Measurements from ENCODE around the gene PXN.
A peak's percentile ranks its signal among the peaks of the same experiment; 100 is the strongest.

Gene PXN

DNA sequence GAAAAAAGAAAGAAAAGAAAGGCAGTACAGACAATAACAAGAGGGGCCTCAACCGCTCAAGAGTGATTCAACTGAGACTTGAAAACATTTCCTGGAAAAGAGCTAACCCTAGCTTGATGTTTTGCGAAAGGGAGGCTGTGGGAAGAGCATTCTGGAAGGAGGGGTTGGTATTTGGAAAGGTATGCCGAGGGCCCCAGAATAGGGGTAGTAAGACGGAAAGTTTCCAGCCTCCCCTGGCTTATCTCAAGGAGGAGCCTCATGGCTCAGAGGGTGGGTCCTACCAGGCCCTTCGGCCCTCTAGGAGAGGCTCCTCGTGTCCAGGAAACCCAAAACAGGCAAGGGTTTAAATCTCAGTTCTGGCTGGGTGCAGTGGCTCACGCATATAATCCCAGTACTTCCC lies 17.8 kb upstream of the PXN start:
- Histone ChIP-seq H3K4me1 (ENCODE audit: control insufficient read depth, insufficient read depth, low read length) (no peaks in the 10 kb centered on the region), H3K36me3 (ENCODE audit: control insufficient read depth, insufficient read depth, low read length) (no peaks in the 10 kb centered on the region), H3K27ac (ENCODE audit: insufficient read depth, low read depth, low read length, poor library complexity, severe bottlenecking) (no peak overlapping the region), H3K27me3 (ENCODE audit: control insufficient read depth, insufficient read depth, low read length, poor library complexity, severe bottlenecking) (no peaks in the 10 kb centered on the region), H3K4me3 (ENCODE audit: insufficient read depth, low read depth, low read length) (no peak overlapping the region), H3K9me3 (ENCODE audit: control insufficient read depth, low read length) (no peaks in the 10 kb centered on the region)
- WGBS, 2 experiments: 83 to 85% methylated on average over 7 of the region's 7 CpGs

DNA sequence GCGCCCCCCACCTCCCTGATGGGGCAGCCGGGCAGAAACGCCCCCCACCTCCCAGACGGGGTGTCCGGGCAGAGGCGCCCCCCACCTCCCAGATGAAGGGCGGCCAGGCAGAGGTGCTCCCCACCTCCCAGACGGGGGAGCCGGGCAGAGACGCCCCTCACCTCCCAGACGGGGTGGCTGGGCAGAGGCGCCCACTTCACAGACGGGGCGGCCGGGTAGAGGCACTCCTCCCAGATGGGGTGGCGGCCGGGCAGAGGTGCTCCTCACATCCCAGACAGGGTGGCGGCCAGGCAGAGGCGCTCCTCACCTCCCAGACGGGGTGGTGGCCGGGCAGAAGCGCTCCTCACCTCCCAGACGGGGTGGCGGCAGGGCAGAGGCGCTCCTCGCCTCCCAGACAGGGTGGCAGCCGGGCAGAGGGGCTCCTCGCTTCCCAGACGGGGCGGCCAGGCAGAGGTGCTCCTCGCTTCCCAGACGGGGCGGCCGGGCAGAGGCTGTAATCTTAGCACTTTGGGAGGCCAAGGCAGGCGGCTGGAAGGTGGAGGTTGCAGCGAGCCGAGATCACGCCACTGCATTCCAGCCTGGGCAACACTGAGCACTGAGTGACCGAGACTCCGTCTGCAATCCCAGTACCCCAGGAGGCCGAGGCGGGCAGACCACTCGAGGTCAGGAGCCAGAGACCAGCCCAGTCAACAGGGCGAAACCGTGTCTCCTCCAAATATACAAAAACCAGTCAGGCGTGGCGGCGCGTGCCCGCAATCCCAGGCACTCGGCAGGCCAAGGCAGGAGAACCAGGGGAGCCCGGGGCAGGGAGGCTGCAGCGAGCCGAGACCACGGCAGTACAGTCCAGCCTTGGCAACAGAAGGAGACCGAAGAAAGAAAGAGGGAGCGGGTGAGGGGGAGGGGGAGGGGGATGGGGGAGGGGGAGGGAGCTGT lies 12.9 kb upstream of the PXN start:
- Histone ChIP-seq H3K4me1 (ENCODE audit: control insufficient read depth, insufficient read depth, low read length) (no peaks in the 10 kb centered on the region), H3K4me3 (ENCODE audit: insufficient read depth, low read depth, low read length) (no peak overlapping the region), H3K36me3 (ENCODE audit: control insufficient read depth, insufficient read depth, low read length) (no peaks in the 10 kb centered on the region), H3K27ac (ENCODE audit: insufficient read depth, low read depth, low read length, poor library complexity, severe bottlenecking) (no peak overlapping the region), H3K9me3 (ENCODE audit: control insufficient read depth, low read length) (no peaks in the 10 kb centered on the region), H3K27me3 (ENCODE audit: control insufficient read depth, insufficient read depth, low read length, poor library complexity, severe bottlenecking) (no peaks in the 10 kb centered on the region)
- WGBS, 2 experiments: 94 to 96% methylated on average over 52 to 55 of the region's 57 CpGs

DNA sequence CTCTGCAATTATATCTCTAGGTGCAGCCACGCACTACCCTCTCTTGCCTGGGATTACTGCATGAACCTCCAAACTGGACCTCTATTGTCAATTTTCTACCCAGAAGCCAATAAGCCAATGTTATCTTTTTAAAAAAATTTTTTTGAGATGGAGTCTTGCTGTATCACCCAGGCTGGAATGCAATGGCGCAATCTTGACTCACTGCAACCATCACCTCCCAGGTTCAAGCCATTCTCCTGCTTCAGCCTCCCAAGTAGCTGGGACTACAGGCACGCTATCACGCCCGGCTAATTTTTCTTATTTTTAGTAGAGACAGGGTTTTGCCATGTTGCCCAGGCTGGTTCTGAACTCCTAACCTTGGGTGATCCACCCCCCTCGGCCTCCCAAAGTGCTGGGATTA lies 11.2 kb upstream of the PXN start:
- no peaks in the 10 kb centered on the region for H3K36me3 ChIP-seq (ENCODE audit: control insufficient read depth, insufficient read depth, low read length)
- H3K4me3 ChIP-seq (ENCODE audit: insufficient read depth, low read depth, low read length): no peak overlapping the region
- H3K27ac ChIP-seq (ENCODE audit: insufficient read depth, low read depth, low read length, poor library complexity, severe bottlenecking): no peak overlapping the region
- WGBS, 2 experiments: 94 to 97% methylated on average over 6 of the region's 6 CpGs
- no peaks in the 10 kb centered on the region for H3K4me1 ChIP-seq (ENCODE audit: control insufficient read depth, insufficient read depth, low read length)
- no peaks in the 10 kb centered on the region for H3K27me3 ChIP-seq (ENCODE audit: control insufficient read depth, insufficient read depth, low read length, poor library complexity, severe bottlenecking)
- no peaks in the 10 kb centered on the region for H3K9me3 ChIP-seq (ENCODE audit: control insufficient read depth, low read length)

DNA sequence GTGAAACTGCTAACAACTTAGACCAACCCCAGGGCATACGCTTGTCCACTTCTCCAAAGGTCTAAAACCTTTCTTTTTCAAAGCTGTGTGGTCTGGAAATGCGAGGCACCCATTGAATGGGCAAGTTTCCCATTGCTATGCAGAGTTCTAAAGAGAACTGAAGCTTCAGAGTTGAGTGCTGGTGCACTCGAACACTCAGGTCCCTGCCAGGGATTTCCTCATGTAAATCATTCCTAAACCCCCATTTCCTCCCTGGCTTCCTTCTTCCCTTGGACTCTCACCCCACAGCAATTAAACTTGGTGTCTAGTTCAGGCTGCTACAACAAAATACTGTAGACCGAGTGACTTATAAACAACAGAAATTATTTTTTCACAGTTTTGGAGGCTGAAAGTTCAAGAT lies 2.2 kb upstream of the PXN start:
- H3K36me3 ChIP-seq (ENCODE audit: control insufficient read depth, insufficient read depth, low read length): no peaks in the 10 kb centered on the region
- H3K4me3 ChIP-seq (ENCODE audit: insufficient read depth, low read depth, low read length): no peak overlapping the region
- H3K4me1 ChIP-seq (ENCODE audit: control insufficient read depth, insufficient read depth, low read length): peaks cover 15% of the 10 kb centered on the region
- WGBS, 2 experiments: 84 to 85% methylated on average over 4 of the region's 4 CpGs
- H3K27me3 ChIP-seq (ENCODE audit: control insufficient read depth, insufficient read depth, low read length, poor library complexity, severe bottlenecking): peaks cover 6% of the 10 kb centered on the region
- H3K27ac ChIP-seq (ENCODE audit: insufficient read depth, low read depth, low read length, poor library complexity, severe bottlenecking): no peak overlapping the region
- no peaks in the 10 kb centered on the region for H3K9me3 ChIP-seq (ENCODE audit: control insufficient read depth, low read length)

DNA sequence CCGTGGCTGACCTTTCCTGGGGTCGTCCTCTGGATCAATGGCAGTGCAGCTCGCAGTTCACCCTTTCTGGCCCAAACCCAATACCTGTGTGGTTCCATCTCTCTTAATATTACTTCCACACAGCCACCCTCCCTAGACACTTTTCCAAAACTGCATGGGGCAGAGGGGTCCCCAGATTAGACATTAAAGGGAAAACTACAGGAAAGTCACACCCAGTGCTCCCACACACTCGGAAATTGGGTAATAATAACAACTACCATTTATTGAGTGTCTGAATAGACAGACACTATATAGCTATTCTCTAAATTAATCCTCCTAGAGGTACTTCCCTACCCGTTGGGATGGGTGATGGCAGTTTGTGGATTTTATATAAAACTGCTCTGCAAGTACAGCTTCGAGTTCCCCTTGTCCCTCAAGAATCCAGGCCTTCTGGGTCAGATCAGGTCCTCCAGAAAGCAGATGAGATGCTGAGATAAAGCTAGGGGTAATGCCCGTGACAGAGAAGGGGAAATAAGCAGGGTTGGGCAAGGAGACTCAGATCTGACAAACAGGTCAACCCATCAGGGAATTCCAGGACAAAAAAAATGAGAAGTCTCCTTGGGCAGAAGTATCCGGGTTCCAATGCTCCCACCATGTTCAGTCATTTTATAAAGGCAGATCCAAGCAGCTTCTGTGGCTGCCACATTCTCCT lies 795 bp upstream of the PXN start:
- H3K27ac ChIP-seq (ENCODE audit: insufficient read depth, low read depth, low read length, poor library complexity, severe bottlenecking): no peak overlapping the region
- H3K36me3 ChIP-seq (ENCODE audit: control insufficient read depth, insufficient read depth, low read length): no peaks in the 10 kb centered on the region
- peaks cover 20% of the 10 kb centered on the region for H3K4me1 ChIP-seq (ENCODE audit: control insufficient read depth, insufficient read depth, low read length)
- H3K4me3 ChIP-seq (ENCODE audit: insufficient read depth, low read depth, low read length): no peak overlapping the region
- no peaks in the 10 kb centered on the region for H3K9me3 ChIP-seq (ENCODE audit: control insufficient read depth, low read length)
- WGBS, 2 experiments: 88 to 90% methylated on average over 8 of the region's 8 CpGs
- H3K27me3 ChIP-seq (ENCODE audit: control insufficient read depth, insufficient read depth, low read length, poor library complexity, severe bottlenecking): peaks cover 6% of the 10 kb centered on the region

DNA sequence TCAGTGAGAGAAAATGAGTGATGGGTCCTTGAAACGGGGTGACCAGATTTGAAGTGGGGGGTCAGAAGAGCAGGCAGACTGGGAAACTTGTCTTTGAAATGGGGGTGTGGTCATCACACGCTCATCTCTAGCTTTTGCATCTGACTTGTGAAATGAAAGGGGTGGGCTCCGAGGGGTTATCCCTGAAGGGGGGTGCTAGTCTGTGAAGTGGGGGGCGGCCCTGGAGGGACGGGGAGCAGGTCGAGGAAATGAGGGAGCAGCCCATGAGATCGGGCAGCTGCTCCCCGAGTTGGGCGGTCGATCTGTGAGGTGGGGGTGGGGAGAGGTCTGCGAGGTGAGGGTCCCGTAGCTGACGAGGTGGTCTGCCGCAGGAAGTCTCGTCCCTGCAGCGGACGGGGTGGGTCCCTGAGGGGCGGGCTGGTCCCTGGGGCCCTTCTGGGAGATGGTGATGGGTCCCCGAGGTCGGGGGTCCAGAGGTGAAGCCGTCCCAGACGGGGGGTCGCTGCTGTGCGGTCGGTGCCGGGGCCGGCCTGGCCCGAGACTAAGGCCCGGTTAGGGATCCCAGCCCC lies 542 bp downstream of the PXN start:
- H3K27me3 ChIP-seq (ENCODE audit: control insufficient read depth, insufficient read depth, low read length, poor library complexity, severe bottlenecking): peaks cover 6% of the 10 kb centered on the region
- no peaks in the 10 kb centered on the region for H3K9me3 ChIP-seq (ENCODE audit: control insufficient read depth, low read length)
- 2% methylated on average over 29 of the region's 29 CpGs for WGBS, 2 experiments
- H3K4me1 ChIP-seq (ENCODE audit: control insufficient read depth, insufficient read depth, low read length): peaks cover 20% of the 10 kb centered on the region
- no peaks in the 10 kb centered on the region for H3K36me3 ChIP-seq (ENCODE audit: control insufficient read depth, insufficient read depth, low read length)
- no peak overlapping the region for H3K27ac ChIP-seq (ENCODE audit: insufficient read depth, low read depth, low read length, poor library complexity, severe bottlenecking)
- H3K4me3 ChIP-seq (ENCODE audit: insufficient read depth, low read depth, low read length): peak overlapping the region; percentile 83

DNA sequence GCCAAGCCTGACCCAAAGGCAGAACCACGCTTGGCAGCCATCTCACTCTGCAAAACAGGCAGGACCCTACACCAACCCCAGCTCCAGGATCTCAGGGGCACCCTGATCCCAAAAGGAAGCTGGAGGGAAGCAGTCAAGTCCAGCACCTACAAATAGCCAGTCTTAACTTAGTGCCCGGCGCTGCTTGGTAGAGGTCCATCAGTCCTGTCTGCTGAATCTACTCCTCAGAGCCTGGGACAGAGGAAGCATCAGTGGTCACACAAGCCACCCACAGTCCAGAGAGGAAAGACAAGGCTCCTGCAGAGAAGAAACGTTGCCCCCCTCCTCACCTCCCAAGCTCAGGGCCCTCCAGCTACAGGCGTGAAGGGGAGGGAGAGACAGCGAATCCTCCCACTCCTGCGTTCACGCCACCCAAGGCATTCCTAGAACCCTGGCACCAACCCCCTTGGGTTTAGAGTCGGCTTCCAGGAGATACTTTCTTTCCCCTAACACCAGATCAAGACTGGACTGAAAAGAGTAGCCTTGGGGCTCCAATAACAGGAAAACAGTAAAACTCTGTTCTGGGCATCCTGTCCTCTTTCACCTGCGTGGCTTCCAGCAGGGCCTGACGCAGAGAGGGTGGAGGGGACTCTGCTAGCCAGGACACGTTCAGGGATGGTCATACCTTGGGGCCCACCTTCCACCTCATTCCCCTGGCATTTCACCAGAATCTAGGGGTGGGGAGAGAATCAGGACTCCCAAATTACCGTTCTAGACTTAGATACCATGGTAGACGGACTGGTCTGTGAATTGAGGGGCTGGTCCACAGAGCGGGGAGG lies 1.2 kb downstream of the PXN start:
- 45 to 49% methylated on average over 14 to 15 of the region's 15 CpGs for WGBS, 2 experiments

DNA sequence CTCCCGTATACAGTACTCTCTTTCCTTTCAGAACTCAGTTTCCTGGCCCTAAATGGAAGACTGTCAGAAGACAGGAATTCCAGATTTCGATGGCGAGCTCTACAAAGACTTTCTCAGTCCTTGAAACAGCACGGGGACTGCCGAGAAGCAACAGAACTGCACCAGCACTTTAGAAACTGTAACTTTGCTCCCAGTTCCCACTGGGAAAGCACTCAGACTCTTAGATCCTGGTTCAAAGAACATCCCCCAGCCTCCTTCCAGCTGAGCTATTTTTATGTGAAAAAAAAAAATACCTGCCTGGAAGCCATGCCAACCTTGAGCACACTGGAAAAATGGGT lies 1.8 kb downstream of the PXN start:
- peaks cover 6% of the 10 kb centered on the region for H3K27me3 ChIP-seq (ENCODE audit: control insufficient read depth, insufficient read depth, low read length, poor library complexity, severe bottlenecking)
- H3K36me3 ChIP-seq (ENCODE audit: control insufficient read depth, insufficient read depth, low read length): no peaks in the 10 kb centered on the region
- no peak overlapping the region for H3K4me3 ChIP-seq (ENCODE audit: insufficient read depth, low read depth, low read length)
- peaks cover 20% of the 10 kb centered on the region for H3K4me1 ChIP-seq (ENCODE audit: control insufficient read depth, insufficient read depth, low read length)
- no peaks in the 10 kb centered on the region for H3K9me3 ChIP-seq (ENCODE audit: control insufficient read depth, low read length)
- 68 to 74% methylated on average over 5 of the region's 5 CpGs for WGBS, 2 experiments
- no peak overlapping the region for H3K27ac ChIP-seq (ENCODE audit: insufficient read depth, low read depth, low read length, poor library complexity, severe bottlenecking)

More for the DNA sequence above, 1.2 kb downstream of the PXN start:
- H3K27me3 ChIP-seq (ENCODE audit: control insufficient read depth, insufficient read depth, low read length, poor library complexity, severe bottlenecking): peaks cover 6% of the 10 kb centered on the region
- peak overlapping the region; percentile 83 for H3K4me3 ChIP-seq (ENCODE audit: insufficient read depth, low read depth, low read length)
- no peaks in the 10 kb centered on the region for H3K36me3 ChIP-seq (ENCODE audit: control insufficient read depth, insufficient read depth, low read length)
- H3K27ac ChIP-seq (ENCODE audit: insufficient read depth, low read depth, low read length, poor library complexity, severe bottlenecking): no peak overlapping the region
- H3K9me3 ChIP-seq (ENCODE audit: control insufficient read depth, low read length): no peaks in the 10 kb centered on the region
- H3K4me1 ChIP-seq (ENCODE audit: control insufficient read depth, insufficient read depth, low read length): peaks cover 20% of the 10 kb centered on the region

DNA sequence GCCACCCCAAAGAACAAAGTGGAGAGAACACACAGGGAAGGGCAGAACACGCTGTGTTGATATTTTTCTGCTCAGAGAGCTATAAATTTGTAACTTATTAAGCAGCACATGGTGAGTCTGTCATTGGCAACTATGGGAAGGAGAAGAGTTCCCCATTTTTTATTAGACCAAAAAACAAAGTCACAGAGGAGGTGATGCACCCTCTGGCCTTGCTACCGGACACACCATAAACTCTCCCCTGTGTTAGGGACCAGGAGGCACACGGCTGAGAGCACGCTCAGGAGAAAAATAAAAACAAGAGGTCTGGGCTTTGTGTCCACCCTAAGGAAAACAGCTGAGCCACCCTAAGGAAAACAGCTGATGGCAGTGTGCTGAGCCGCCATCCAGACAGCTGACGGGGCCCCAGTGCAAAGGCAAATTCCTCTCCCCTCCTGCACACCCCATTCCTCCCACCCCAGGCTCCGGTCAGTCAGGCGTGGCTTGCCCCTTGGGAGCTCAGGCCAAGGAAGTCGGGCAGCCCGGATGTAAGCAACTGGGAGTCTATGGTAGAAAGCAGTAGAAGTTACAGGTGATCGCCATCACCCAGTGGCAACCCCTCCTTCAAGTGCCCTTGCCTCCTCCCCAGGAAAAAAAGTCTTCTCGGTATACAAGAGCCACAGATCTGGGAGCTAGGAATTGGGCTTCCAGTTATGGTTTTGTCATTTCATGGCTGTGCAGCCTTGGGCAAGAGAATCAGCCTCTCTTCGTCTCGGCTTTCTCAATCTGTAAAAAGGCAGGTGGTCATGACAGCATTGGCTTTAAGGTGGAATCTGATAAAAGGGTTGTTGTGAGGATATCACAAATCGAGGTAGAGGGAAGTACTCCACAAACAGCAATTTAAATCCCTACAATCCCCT lies 2.4 kb downstream of the PXN start:
- H3K27ac ChIP-seq (ENCODE audit: insufficient read depth, low read depth, low read length, poor library complexity, severe bottlenecking): no peak overlapping the region
- 76 to 84% methylated on average over 15 of the region's 15 CpGs for WGBS, 2 experiments
- H3K4me3 ChIP-seq (ENCODE audit: insufficient read depth, low read depth, low read length): no peak overlapping the region

More for the DNA sequence above, 2.4 kb downstream of the PXN start:
- H3K4me1 ChIP-seq (ENCODE audit: control insufficient read depth, insufficient read depth, low read length): peaks cover 20% of the 10 kb centered on the region
- H3K9me3 ChIP-seq (ENCODE audit: control insufficient read depth, low read length): no peaks in the 10 kb centered on the region
- no peaks in the 10 kb centered on the region for H3K36me3 ChIP-seq (ENCODE audit: control insufficient read depth, insufficient read depth, low read length)
- H3K27me3 ChIP-seq (ENCODE audit: control insufficient read depth, insufficient read depth, low read length, poor library complexity, severe bottlenecking): peaks cover 6% of the 10 kb centered on the region

All from ectodermal cell (in vitro differentiated cells).